ENCODE measurements around the gene CFAP99. TPM values are rescaled to one million over a fixed set of nuclear protein-coding genes. Genes with fewer than 3 reads are reported as not detected.

The CFAP99 gene
- total and polyA plus RNA-seq, 2 of the 4 experiments (the other 2 are of a cell fraction): not detected

DNA sequence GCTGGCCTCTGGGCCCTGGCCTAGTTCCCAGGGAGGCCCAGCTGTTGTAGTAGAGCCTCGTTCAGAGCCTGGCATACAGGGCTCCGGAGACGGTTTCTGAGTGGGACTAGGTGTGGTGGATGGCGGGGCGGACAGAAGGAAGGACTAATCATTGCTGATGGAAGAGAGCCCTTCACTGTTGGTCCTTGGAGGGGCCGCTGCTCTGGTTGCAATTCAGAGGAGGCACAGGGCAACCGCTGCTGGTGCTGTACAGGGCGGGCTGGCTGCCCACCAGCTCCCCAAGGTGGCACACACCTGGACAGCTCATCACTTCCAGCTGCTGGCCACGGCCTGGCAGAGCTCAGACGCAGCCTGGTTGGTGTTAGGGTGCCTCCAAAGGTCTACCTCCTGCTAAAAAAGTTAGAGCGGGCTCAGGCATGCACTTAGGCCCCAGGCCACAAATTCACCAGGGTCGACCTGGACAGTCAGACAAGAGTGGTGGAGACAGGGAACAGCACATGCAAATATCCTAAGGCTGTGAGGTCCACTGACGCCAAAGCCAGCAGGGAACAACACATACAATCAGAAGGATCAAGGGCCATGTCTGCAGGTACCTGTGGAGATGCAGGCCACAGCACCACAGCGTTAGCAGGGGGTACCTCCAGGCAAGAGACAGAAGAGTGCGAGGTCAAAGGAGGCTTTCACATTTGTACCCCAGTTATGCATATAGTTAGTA, 42.6 kb downstream of the CFAP99 start:
- no peak overlapping the region for H4K91ac ChIP-seq (ENCODE audit: insufficient read depth, low read depth, low read length)
- ChIA-PET CTCF (interaction anchor here (0.6 kb wide), 2 partner anchors 241 to 980 kb away, joined by 3 read pairs; no protein-coding TSS in a partner anchor), POLR2A (ENCODE audit: unreplicated experiment) (no interaction called here)
- intact Hi-C loops (cut with micrococcal nuclease): loop anchor here (5.0 kb wide), 1 partner anchor 219 kb away; the partner anchor contains the start of genes HAUS3 and POLN
- H3K4me2 ChIP-seq (ENCODE audit: low read depth, low read length): no peak overlapping the region
- peak overlapping the region; percentile 78; the same call in 1 of the 2 replicates for H3K23ac ChIP-seq (ENCODE audit: low read depth, low read length)
- H3K9me3 ChIP-seq (ENCODE audit: control insufficient read depth, insufficient read depth, low read length): no peaks in the 10 kb centered on the region
- no peak overlapping the region for H2BK15ac ChIP-seq (ENCODE audit: low read depth, low read length)
- no peak overlapping the region for H3K14ac ChIP-seq (replicated peaks; ENCODE audit: low read depth, low read length)
- H4K8ac ChIP-seq (ENCODE audit: low read depth in 2 of 2, low read length in 2 of 2): no peak overlapping the region
- ATAC-seq (ENCODE audit: low read depth): no peak
- 80% methylated on average over 3 of the region's 15 CpGs; no CpG with 5 or more reads in 1 of the 2 experiments for WGBS, 2 experiments (ENCODE audit: extremely low coverage in 2 of 2, insufficient read length in 1 of 2)
- H3K9ac ChIP-seq (ENCODE audit: low read depth, low read length): no peak overlapping the region
- H3K56ac ChIP-seq (ENCODE audit: extremely low read depth, insufficient read depth, low read length): no peak overlapping the region
- no peak overlapping the region for H3K18ac ChIP-seq (ENCODE audit: low read depth, low read length)
- TF ChIP-seq, protein P1, sequence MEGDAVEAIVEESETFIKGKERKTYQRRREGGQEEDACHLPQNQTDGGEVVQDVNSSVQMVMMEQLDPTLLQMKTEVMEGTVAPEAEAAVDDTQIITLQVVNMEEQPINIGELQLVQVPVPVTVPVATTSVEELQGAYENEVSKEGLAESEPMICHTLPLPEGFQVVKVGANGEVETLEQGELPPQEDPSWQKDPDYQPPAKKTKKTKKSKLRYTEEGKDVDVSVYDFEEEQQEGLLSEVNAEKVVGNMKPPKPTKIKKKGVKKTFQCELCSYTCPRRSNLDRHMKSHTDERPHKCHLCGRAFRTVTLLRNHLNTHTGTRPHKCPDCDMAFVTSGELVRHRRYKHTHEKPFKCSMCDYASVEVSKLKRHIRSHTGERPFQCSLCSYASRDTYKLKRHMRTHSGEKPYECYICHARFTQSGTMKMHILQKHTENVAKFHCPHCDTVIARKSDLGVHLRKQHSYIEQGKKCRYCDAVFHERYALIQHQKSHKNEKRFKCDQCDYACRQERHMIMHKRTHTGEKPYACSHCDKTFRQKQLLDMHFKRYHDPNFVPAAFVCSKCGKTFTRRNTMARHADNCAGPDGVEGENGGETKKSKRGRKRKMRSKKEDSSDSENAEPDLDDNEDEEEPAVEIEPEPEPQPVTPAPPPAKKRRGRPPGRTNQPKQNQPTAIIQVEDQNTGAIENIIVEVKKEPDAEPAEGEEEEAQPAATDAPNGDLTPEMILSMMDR (conservative IDR thresholded peaks at IDR 0.05; ENCODE audit: low read depth, low read length): no peak
- no peak for TF ChIP-seq RAD21 (IDR thresholded peaks at IDR 0.05; ENCODE audit: low read length)
- TF ChIP-seq BHLHE40 (IDR thresholded peaks at IDR 0.05; ENCODE audit: low read depth, low read length): no peak
- no peak for TF ChIP-seq NFE2L2 (IDR thresholded peaks at IDR 0.05; ENCODE audit: low read depth, low read length)
- no peak for TF ChIP-seq CEBPB (IDR thresholded peaks at IDR 0.05; ENCODE audit: low read depth, low read length)
- no peak for TF ChIP-seq MAZ (IDR thresholded peaks at IDR 0.05; ENCODE audit: borderline replicate concordance, low read depth, low read length)
- H3K27me3 ChIP-seq (ENCODE audit: control insufficient read depth, insufficient read depth, low read length): peaks cover 12% of the 10 kb centered on the region
- H3K4me1 ChIP-seq (ENCODE audit: control insufficient read depth, insufficient read depth, low read length): peaks cover 2% of the 10 kb centered on the region; the same call in 1 of the 2 replicates
- no peak overlapping the region for H3K4ac ChIP-seq (ENCODE audit: low read depth, low read length)
- no peak overlapping the region for H3K27ac ChIP-seq (ENCODE audit: insufficient read depth, low read length)
- H3K4me3 ChIP-seq (ENCODE audit: insufficient read depth, low read depth, low read length): no peak overlapping the region
- H2BK20ac ChIP-seq (ENCODE audit: low read depth, low read length): no peak overlapping the region
- in situ Hi-C loops (cut with MboI; ENCODE audit: low sequenced_read_pairs): no loop called here
- dilution Hi-C loops (cut with HindIII; ENCODE audit: low sequenced_read_pairs, unreplicated experiment): no loop called here
- no peak overlapping the region for H2BK120ac ChIP-seq (ENCODE audit: low read depth, low read length)
- no peak overlapping the region for H2AFZ ChIP-seq (replicated peaks; ENCODE audit: low read length, poor library complexity)
- peaks cover 3% of the 10 kb centered on the region; the same call in 1 of the 2 replicates for H3K9me1 ChIP-seq (ENCODE audit: insufficient read depth, low read length)
- no peaks in the 10 kb centered on the region; the same call in 1 of the 2 replicates for H4K20me1 ChIP-seq (ENCODE audit: insufficient read depth, low read length)
- H2BK5ac ChIP-seq (ENCODE audit: low read depth, low read length, poor library complexity, severe bottlenecking): no peak overlapping the region
- H2AK5ac ChIP-seq (ENCODE audit: low read depth, low read length): no peak overlapping the region
- no peak overlapping the region for H2AK9ac ChIP-seq (replicated peaks; ENCODE audit: low read depth, low read length, poor library complexity)
- BruUV-seq (replicated peaks): no TSS peak
- H3K79me1 ChIP-seq (ENCODE audit: low read depth in 1 of 2, low read length in 2 of 2): no peaks in the 10 kb centered on the region
- no peak for DNase-seq
- no peak overlapping the region for H4K5ac ChIP-seq (ENCODE audit: low read depth, low read length)
- peaks cover 2% of the 10 kb centered on the region; the same call in 1 of the 2 replicates for H3K36me3 ChIP-seq (ENCODE audit: control insufficient read depth, insufficient read depth, low read length)

Measured in IMR-90 (cell line).